ENCODE measurements around the gene RNF44.

Gene RNF44

DNA sequence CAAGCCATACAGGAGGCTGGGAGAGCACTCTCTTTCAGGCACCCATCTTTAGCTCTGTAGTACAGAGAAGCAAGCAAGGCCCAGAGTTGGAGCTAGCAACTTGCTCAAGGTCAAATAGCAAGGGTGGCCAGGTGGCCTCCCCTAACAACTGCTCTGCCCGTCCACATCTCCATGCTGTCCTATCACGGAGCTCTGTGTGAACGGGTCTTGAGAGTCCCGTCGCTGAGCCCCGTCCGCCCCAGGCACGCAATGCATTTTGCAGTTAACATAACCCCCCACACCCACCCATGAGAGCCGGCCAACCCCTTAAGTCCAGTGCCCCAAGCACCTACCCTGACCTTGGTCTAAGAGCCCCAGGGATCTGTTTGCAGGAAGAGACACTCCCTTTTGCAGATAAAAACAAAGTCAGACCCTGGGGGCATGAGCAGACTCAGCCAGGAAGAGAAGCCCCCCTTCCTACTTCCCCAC is 1.5 kb downstream of the RNF44 start:
- no peak for DNase-seq (ENCODE audit: low read depth in 2 of 2)

DNA sequence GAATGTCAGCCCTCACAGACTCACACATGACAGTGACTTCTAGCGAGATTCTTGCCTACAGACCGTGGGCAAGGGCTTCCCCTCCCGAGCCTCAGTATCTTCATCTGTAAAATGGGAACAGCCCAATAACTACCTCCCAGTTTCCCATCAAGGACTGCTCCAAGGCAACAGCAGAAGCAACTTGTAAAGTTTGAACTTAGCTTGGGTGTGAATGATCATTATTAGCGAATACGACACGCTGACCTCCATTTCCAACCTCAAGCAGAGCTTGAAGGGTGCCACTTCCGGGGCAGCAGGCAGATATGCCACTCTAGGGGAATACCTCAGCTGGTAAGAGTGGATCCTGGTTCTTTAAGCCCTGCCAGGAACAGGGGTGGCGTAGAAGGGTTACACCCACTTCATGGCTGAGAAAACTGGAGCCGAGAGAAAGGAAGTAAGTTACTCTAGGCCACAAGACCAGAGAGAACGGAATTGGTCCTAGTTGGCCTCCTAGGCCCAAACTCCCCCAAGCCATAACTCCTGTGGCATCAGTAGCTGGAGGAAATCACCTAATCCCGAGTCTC is 2.0 kb downstream of the RNF44 start:
- DNase-seq (ENCODE audit: low read depth in 2 of 2): no peak

DNA sequence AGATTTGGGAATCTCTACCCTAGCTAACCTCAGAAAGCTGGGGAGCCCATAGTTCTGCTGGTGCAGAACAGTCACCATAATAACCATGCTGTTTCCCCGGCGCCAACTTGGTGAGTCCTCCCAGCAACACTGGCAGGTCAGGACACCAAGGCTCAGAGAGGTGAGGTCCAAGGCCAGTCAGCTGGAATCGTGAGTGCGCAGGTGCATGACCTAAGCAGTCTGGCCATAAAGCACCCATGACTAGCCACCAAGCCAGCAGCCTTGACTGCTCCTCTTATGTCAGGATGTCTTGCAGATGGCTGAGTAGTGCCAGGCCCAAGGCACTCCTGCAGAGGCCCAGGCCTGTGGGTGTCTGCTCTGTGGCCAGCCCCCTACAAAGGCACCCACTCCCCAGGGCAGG is 2.6 kb downstream of the RNF44 start:
- DNase-seq (ENCODE audit: low read depth in 2 of 2): no peak

DNA sequence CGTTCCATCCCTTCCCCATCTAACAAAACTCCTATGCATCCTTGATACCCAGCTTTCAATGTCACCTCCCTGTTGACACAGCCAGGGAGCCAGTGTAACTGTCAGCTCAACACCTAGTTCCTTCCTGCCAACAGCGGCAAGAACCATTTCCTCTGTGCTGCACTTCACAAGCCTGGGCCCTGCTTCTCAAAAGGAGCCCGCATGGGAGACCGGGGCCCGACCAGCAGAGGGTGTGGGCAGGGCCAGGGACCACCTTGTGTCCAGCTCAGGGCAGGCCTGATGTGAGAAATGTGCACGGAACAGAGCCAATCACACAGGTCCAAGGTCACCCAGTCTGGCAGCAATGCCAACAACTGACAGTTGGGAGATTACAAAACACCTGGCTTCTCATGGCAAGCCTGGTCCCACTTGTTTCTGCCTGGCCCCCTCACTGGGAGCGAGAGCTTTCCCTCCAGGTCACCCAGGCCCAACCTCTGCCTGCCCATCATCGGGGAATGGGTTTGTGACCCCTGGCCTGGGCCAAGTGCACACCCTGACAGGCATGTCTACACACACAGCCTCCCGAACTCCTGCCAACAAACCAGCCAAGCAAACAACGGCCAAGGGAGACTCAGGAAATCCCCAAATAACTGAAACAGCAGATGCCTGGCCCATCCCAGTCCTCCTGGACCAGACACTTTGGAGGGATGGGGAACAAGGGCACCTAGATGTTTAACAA is 3.1 kb downstream of the RNF44 start:
- DNase-seq (ENCODE audit: low read depth in 2 of 2): no peak

DNA sequence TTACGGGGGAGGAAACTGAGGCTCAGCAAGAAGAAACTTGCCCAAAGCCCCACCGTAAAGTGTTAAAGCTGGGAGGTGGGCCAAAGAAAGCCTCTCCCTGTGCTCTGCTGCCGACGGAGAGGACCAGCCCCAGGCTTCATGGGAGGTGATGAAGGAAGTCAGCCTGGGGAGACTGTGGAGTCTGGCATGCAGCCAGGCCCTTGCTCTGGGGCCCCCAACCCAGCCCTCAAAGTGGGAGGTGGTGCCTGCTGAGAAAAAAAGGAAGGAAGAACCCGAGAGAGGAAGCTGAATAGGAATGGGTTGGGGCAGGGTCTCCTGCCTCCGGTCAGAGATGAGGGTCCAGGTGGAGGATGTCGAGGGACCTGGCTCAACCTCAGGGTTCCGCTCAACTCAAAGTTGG is 3.8 kb downstream of the RNF44 start:
- no peak for DNase-seq (ENCODE audit: low read depth in 2 of 2)

DNA sequence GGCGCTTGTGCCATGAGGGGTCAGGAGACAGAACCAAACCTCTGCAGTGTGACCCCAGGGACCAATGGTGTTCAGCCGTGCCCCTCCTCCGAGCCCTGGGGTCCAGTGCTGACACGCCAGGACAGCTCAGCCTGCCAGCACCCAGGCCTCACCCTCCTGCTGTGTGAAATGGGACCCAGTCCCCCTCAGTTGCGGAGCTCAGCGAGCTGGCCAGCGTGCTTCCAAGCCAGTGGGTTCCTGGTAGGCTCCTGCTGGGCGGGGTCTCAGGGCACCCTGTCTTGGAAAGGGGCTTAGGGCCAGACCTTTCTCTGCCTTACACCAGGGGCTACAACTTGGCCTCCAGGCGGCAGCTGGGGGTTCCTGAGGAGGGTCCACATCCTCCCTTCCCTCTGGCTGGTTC is 4.4 kb downstream of the RNF44 start:
- DNase-seq (ENCODE audit: low read depth in 2 of 2): no peak

DNA sequence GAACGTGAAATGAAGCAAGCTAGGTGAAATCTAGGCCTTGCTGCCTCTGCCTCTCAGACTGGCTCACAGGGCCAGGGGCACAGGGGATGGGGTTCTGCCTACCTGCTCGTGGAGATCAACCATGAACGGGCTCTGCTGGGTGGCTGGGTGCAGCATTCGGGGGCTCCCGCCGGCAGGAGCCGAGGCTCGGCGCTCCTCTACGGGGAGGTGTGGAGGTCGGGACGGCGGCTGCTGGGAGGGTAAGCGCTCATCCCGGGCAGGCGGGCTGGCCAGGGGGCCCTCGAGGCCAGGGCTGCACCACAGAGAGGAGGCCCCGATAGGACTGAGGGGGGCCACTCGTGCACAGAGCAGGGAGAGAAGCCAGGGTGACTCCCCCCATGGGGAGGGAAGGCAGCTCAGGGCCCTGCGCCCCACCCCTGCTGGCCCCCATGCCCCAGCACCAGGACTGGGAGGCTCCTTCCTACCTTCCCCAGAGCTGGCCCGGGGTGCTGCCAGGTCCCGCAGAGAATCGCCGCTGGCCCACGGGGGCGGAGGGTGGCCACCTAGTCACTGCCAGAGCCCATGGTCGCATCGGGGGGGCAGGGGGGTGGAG is 5.2 kb downstream of the RNF44 start:
- DNase-seq (ENCODE audit: low read depth in 2 of 2): no peak

DNA sequence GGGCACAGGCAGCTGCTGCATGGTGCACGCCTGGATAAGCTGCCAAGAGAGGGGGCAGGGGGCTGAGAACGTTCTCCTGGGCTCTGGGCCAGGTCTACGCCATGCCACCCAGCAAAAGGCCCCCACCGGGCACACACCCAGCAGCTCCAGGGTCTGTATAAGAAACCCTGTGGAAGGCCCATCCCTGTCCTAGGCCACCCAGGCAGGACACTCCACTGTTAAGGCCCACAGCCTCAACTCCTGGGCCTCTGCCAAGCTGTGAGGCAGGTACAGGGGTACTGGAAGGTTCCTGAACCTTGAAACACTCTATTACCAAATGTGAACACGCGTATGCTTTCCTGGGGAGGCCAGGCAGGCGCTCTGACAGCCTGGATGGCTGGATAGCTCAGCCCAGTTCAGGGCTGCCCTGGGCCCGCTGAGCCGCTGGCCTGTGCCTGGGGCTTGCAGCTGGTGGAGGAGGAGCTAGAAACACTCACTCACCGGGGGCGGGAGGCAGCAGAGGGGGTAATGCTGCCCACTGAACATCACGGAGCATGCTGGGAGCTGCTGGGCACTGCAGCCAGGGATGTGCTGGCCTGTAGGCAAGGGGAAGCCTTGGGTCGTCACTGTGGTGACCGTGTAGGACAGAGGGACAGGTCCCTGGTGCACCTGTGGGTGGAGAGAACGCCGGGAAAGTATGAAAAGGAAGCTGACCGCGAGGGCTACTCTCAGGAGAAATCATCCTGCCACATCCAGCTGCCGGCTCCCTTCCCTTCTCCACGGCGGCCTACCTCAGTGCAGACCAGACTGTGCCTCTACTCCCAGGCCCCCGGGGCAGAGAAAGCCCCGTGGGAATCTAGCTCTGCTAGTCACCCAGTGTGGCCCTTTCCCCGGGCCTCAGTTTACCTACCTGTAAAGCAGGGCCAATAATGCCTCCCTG is 6.0 kb downstream of the RNF44 start:
- no peak for DNase-seq (ENCODE audit: low read depth in 2 of 2)

DNA sequence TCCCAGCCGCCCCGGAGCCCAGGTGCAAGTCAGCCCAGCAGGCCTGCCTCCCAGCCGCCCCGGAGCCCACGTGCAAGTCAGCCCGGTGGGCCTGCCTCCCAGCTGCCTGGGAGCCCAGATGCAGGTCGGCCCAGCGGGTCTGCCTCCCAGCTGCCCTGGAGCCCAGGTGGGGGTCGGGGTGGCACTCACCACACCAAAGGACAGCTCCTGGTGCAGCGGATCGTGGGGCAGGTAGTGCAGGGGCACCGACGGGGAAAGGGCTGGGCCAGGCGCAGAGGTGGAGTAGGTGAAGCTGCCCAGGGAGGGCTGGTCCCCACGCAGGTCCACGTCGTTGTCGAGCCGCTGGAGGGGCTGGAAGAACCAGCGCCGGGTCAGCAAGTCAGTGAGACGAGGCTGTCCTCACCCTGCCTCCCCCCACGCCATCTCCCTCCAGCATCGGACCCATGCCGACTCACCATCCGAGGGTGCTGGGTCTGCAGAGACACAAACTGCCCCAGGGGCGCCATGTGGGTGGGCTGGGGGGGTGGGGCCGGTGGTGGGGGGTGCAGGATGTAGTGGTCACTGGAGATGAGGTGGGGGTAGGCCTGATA is 6.7 kb downstream of the RNF44 start:
- no peak for DNase-seq (ENCODE audit: low read depth in 2 of 2)

DNA sequence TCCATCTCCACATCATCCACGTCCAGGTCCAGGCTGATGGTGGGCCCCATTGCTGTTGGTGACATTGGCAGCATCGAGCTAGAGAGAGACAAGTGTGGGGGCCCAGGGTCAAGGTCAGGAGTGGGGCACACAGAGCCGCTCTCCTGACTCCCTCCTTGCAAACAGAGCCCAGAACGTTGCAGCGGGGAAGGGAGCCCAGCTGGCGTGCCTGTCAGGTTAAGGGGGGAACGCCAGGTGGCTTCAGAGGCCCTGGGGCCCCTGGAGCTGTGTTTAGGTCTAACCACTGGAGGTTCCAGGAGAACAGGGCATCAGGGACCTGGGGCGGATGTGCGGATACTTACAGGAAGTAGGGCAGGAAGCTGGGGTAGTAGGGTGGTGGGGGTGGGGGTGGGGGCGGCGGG is 7.5 kb downstream of the RNF44 start:
- no peak for DNase-seq (ENCODE audit: low read depth in 2 of 2)

DNA sequence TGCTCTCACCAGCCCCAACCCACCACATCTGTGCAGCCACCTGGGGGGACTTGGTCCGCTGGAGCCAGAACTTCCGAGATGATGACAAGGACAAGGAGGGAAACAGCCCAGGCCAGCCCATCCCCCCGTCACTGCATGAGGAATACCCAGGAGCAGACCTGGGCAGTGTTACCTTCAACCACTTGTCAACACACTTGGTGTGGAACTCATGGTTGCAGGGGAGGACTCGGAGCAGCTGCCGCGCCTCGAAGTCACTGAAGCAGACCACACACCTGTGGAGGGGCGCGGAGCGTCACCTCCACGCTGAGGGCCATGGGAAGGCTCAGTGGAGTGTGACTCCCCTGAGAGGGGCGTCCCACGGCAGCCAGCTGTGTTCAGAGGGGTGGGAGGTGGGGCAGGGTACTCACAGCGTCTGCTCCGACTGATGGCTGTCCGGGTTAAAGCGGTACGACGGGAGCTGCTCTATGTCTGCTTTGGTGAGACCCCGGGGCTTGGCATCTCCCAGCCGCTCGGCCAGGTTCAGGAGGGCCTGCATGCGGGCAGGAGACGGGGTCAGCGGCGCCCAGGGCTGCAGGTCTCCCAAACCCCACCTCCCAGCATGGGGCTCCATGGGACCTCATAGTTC is 8.0 kb downstream of the RNF44 start:
- DNase-seq (ENCODE audit: low read depth in 2 of 2): no peak

DNA sequence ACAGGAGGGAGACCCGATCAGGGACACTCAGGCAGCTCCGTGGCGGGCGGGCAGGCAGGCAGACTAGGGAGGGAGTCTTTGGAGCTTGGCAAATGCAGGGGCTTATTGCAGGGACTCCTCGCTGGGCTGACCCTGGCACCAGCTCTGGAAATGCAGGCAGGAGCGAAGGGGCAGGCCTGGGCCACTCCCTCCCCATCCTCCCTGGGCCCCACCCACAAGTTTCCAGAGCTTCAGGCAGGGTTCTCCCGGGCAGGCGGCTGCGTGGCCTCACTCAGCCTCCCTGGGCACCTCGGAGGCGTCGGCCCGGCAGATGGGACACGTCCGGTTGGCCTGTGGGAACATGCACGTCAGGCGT is 8.5 kb downstream of the RNF44 start:
- DNase-seq (ENCODE audit: low read depth in 2 of 2): no peak

DNA sequence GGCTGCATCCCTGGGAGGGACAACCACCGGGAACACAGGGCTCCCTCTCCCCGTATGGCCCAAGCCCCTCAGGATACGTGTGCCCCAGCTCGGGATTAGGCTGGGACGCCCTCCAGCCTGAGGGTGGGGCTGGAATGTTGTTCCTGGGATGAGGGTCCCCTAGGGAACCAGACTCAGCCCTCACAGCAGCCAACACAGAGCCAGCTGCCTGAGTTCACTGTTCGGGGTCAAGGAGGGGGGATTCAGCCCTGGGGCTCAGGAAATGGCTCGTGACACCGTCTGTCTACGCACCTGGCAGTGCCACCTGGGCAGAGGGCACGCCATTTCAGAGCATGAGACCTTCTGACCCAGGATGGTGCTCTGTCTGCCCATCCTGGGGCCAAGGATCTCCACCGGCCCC is 8.9 kb downstream of the RNF44 start:
- no peak for DNase-seq (ENCODE audit: low read depth in 2 of 2)

DNA sequence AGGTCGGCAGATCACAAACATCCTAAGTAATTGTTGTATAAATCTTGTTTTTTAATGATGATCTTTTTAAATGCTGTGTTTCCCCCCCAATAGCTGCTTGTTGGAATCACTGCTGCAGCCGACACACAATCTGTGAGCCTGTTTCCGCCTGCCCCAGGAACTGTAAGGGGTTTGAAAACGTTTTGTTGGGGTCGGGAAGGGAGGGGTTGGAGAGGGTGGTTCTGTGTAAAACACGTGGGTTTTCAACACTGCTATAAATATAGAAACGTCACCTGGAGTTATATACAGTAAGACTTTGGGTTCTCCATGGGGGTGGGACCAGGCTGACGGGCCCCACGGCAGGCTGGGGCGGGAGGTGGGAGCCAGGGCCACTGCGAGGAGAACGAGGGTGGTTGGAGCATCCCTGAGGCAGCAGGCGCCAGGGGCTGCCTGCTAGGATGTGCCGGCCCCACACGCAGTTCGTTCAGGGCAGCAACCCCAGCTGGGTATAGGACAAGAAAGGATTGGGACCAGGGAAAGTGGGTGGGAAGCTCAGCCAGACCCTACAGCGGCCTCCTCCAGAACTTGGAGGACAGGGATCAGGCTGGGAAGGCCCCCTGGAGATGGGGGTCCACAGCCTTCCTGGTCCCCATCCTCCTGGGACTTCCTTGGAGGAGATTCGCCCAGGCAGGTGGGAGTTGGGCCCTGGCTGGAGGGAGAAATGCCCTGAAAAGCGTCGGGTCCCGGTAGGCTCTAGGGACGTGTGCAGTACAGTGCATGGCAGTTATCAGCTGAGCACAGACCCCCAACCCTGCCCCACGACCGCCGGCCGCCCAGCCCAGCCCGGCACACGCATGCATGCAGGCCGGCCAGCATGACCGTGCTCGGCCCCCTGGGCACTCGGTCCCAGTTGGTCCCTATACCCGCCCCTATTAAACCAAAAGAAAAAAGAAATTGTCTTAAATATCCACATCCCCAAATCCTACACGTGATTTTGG is 9.7 kb downstream of the RNF44 start:
- DNase-seq (ENCODE audit: low read depth in 2 of 2): no peak

DNA sequence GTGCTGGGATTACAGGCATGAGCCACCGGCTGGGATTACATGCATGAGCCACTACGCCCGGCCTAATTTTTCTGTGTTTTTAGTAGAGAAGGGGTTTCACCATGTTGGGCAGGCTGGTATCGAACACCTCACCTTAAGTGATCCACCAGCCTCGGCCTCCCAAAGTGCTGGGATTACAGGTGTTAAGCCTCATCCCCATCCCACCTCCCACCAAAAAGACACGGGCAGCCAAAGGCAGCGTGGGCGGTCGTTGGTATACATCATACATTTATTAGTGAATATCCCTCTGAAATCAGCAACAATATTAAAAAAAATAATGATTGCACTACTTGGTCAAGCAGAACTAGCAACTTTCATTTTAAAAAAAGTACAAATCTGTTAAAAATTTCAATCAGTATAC is 10.7 kb downstream of the RNF44 start:
- DNase-seq (ENCODE audit: low read depth in 2 of 2): no peak

DNA sequence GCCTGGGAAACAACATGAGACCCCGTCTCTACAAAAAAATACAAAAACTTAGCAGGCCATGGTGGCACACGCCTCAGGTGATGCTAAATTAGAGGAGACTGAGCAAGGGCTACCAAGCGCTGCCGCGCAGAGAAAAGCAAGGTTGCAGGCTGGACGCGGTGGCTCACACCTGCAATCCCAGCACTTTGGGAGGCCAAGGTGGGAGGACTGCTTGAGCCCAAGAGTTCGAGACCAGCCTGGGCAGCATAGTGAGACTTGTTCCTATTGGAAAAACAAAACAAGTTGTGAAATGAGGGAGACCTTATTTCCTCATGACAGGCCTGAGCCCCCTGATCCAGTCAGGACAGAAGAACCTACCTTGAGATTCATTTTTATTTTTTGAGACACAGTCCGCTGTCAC is 11.5 kb downstream of the RNF44 start:
- no peak for DNase-seq (ENCODE audit: low read depth in 2 of 2)

DNA sequence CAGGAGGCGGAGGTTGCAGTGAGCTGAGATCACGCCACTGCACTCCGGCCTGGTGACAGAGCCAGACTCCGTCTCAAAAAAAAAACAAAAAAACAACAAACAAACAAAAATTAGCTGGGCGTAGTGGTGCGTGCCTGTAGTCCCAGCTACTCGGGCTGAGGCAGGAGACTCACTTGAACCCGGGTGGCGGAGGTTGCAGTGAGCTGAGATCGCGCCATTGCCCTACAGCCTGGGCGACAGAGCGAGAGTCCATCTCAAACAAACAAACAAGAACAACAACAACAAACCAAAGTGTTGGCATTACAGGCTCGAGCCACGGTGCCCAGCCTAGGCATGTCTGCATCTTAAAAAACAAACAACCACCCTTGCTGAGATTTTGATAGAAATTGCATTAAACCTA is 12.2 kb downstream of the RNF44 start:
- DNase-seq (ENCODE audit: low read depth in 2 of 2): no peak

DNA sequence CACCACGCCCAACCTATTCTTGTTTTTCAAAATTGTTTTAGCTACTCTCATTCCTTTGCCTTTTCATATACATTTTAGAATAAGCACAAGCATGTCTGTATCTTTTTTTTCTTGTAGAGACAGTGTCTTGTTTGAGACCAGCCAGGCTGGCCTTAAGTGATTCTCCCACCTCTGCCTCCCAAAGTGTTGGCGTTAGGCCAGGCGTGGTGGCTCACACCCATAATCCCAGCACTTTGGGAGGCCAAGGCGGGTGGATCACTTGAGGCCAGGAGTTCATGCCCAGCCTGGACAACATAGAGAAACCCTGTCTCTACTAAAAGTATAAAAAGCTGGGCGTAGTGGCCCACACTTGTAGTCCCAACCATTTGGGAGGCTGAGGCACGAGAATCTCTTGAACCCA is 13.1 kb downstream of the RNF44 start:
- DNase-seq (ENCODE audit: low read depth in 2 of 2): no peak

DNA sequence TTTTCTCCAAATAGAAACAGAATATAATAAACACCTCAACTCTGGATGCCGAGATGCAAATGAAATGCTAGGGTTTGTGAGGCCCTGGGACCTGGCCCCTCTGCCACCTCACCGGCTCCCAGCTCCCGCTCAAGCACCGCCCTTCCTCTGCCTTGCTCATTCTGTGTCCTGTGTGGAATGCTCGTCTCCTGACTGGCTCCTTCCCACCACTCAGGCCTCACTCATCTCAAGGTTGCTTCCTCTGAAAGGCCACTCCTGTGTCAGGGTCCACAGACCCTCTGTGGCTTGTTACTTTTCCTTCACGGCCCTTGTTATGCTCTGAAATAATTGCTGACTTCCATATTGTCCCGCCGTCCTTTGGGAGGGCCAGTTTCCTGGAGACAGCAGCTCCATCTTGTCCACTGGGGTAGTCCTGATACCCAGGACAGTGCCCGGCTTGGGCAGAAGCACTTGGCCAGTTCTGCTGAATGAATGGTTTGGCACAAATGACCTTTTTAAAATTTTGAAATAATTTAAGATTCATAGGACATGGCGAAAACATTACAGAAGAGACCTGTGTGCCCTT is 15.4 kb downstream of the RNF44 start:
- DNase-seq (ENCODE audit: low read depth in 2 of 2): no peak

DNA sequence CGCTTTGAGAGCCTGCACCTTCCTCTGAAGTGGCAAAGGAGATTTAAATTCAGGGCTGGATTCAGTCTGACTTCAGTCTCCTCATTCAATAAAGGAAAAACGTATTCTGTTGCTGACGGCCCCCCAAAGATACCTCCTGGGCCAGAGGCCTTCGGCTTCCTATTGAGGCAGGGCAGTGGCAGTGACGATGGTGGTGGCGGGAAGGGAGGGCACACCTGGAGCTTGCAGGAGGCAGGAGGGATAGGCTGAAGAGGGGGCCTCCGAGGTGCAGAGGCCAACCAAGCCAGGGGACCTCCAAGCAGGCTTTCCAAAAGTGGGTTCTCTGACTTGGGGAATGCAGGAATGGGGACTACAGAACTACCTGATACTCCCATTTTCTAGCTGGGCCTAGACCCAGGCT is 15.9 kb downstream of the RNF44 start:
- DNase-seq (ENCODE audit: low read depth in 2 of 2): no peak
